ENCODE results near the gene CCDC185.
A peak's percentile ranks its signal among the peaks of the same experiment; 100 is the strongest.

The CCDC185 gene

DNA sequence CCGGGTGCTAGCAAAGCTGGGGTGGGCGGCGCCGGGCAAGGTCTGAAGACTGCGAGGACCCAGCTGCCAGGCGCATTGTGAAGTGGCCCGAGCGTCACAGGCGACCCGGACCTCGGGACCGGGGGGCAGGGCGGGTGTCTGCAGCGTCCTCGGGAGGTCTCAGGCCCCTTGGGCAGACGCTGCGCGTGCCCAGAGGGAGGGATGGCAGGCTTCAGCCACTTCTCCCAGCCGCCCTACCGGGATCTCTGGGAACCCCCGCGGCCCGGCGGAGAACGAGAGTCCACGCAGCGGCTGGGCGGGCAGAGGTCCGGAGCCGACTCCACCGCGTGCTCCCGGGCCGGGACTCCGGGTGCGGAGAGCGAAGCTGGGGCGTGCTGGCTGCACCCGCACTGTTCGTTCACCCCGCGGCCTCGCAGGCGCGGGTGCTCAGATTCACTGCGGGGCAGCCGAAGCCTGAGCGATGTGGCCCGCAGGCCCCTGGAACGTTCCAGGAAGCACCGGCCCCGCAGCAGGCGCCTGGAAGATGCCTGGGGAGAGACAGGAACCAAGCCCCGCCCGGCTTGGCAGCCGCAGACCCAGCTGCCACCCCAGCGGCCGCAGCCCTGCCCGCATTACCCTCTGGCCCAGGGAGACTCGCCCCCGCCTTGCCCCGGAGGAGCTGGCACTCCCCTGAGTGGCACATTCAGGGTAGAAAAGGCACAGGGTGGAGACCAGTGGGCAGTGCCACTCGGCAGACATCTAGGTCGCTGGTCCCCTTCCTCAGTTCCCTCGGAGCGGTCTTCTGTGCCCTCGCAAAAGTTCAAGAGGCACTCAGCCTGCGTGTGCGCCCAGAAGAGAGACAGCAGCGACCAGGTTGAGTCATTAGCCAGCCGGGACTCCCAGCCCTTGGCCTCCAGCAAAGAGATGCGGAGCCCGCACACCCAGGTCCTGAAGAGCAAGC, at the start of gene CCDC185:
CCDC185 (plus strand) TSS at position 141 of the 940 bp plus-strand sequence; CDS start at position 202, 61 bp downstream.
- no peak for DNase-seq

GRCh38 chr1:223343692-223344091, 49.5 kb upstream of the CCDC185 start:
- no peak for DNase-seq

GRCh38 chr1:223344491-223344890, 48.7 kb upstream of the CCDC185 start:
- DNase-seq: no peak

- no peak for DNase-seq
Observed at GRCh38 chr1:223345720-223346119, 47.5 kb upstream of the CCDC185 start.

DNA sequence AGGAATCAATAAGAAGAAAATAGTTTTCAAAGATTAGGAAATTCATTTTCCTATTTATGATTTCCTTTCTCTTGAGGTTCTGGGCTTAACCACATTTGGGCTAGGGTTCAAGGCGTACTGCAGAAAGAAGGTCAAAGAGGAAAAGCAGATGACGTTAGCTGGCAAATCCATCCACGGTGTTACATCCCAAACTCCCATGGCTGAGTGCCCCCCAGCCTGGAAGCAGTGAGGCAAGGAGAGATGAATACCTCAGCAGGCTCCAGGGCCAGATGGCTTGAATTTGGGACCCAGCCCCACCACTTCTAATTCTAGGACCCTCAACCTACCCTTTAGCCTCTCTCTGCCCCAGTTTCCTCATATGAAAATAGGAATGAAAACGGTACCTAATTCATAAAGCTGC, 46.9 kb upstream of the CCDC185 start:
- no peak for DNase-seq

- no peak for DNase-seq
Observed at GRCh38 chr1:223347583-223347982, 45.6 kb upstream of the CCDC185 start.

GRCh38 chr1:223348439-223348838, 44.8 kb upstream of the CCDC185 start:
- no peak for DNase-seq

- no peak for DNase-seq
Observed at GRCh38 chr1:223349241-223349640, 44.0 kb upstream of the CCDC185 start.

DNA sequence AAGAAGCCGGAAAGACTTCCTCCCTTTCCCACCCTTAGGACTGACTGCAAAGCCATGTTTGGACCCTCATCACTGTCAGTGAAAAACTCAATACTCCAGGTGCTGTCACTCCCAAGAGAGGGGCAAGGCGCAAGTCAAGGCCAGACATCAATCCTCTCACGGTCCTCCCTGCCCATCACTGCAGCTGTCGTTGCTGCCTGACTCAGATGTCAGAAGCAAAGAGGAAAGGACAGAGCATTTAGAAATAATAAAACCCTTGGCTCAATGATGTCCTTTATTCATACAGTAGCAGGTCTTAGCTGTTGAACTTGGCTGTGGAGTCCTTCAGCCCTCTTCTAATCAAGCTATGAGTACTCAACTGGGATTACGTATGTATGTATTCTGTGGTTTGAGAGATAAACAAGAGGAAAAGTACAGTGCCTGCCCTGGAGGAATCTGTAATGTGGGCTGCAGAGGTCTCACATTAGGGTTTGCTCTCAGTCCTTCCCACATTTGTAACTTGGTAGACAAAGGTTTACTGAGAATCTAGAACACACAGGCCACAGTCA, 42.8 kb upstream of the CCDC185 start:
- no peak for DNase-seq

DNA sequence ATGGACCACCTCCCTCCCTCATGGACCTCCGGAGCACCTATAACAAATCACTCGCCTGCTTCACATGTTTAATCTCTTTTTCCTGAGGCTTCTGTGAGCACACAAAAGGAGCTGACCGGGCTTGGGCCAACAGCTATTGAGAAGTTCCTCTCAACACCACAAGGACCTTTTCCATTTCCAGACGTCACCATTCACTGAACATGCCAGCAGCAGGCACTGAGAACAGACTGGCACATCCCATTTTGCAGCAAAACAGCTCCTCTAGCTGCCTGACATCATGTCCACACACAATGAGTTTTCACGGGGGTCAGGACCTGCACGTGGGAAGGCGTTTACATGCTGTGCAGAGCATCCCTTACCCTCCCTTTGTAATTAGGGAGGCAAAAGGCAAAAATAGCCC, 40.3 kb upstream of the CCDC185 start:
- DNase-seq: no peak

DNA sequence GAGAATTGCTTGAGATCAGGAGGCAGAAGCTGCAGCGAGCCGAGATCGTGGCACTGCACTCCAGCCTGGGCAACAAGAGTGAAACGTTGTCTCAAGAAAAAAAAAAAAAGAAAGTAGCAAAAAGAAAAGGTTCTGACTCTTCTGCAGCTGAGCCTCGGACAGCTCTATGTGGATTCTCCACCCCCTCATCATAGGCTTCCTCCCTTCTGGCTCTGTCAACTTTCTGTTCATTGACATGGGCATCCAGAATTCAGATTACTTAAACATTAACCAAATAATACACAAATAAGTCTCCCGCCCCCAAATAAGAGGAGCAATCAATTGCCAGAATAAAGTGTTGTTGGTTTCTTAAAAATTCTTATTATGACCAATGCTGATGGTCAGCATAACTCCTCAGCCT, 39.3 kb upstream of the CCDC185 start:
- no peak for DNase-seq

DNA sequence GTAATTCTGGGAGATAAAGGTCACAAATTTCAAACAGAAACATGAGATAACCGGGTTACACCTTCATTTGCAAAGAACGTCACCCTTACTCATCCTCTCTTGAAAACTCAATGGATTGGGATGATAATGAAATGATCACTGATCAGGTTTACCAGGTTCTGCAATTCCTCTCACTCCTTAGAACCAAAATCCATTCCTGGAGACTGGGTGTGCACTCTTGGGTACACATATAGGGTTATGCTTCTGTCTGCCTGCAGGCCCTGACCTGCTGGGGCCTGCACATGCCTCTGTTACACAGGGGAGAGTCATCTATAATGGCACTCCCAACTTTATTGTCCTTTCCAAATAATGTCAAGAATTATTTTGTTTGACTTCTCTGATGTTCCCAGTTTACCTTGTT, 37.5 kb upstream of the CCDC185 start:
- no peak for DNase-seq

DNA sequence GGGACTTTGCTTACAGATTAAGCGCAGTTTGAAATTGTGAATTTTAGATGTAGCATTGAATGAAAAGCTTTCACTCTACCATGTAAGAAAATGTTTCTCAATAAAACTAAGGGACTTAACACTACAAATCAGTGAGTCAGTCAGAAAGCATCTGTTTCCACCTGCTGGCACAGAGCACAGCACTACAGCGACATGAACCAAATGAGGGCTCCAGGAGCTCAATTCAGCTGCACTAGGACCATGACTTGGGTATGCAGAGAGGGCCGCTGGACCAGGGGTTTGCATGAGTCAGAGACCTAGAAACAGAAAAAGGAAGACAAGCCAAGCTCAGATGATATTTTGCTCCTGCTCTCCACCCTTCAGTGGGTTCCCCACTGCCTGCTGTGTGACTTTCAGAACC, 34.4 kb upstream of the CCDC185 start:
- no peak for DNase-seq

- DNase-seq: peak; percentile 42
Observed at GRCh38 chr1:223363057-223363855, 30.0 kb upstream of the CCDC185 start.

DNA sequence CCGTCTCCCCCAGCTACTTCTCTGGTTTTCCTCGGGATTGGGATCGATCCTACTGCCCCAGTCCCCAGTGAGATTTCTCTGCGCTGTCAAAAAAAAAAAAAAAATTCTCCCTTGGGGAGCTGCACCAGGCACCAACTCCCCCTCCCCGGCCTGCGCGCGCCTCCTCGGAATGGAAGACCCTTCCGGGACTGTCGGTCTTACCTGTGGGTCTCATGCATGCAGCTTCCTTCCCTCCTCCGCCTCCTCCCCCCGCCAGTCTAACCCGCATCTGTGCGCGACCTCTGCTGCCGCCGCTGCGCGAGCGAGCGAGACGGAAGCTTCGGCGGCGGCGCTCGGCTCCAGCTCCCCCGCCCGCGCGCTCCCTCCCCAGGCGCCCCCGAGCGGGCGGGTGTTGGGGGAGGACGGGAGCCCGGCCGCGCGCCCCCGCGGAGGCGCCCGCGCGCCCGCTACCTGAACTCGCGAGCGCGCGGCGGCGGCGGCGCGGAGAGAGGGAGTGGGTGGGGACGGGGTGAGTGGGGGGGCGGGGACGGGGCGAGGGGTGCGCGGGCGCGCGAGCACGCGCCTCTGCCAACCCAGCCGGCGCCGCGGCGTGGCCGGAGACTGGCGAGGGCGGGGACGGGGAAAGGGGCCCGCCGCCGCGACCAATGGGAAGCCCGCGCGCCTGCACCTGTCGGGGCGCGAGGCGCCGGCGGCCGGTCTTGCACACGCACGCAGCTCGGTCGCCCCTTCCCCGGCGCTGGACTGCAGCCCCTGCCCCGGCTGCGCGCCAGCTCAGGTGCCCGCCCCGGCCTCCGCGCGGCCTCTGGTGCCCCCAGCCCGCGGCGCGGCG, 29.1 kb upstream of the CCDC185 start, which contains the start of gene SUSD4:
SUSD4 (minus strand) TSS at position 321 of the 829 bp plus-strand sequence. CDS start 751 bp downstream, outside the sequence.
- peak; percentile 82 for DNase-seq

GRCh38 chr1:223364685-223365382, 28.4 kb upstream of the CCDC185 start:
- DNase-seq: peak; percentile 4

DNA sequence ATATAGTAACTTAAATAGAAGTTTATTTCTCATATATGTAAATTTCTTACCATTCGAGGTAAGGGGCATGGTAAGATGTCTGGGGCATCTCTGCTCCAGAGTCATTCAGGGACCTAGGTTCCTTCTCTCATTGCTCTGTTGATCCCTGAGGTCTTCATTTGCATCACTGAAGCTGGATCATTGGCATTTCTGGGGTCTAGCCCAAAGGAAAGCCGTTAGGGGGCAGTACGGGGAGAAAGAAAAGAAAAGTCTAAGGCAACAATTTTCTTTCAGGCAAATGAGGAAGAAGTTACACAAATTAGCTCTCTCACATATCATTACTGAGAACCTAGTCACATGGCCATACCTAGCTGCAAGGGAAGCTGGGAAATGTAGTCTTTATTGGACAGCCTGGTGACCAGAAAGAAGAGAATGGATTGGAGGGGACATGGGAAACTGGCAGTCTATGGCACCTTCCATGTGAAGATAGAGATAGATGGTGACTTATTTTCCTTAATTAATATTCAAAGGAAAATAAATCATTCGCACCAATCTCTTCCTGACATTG, 19.1 kb upstream of the CCDC185 start:
- no peak for DNase-seq

DNA sequence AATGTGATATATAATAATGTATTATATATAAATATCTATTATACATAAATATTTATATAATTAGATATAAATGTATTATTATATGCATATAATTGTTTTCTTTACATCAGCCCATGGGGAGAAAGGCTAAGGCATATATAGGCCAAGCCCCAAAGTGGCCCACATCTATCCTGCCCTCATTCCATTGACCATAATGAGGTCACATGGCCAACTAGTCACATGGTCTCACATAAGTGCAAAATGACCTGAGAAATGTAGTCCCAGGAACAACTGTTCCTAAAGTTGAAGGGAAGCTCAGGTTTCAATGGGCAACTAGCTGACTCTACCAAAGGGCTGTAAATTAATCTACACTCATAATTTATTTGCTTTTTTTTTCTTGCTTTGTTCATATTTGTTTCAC, 14.5 kb upstream of the CCDC185 start:
- no peak for DNase-seq

GRCh38 chr1:223386013-223386412, 7.2 kb upstream of the CCDC185 start:
- no peak for DNase-seq

- DNase-seq: no peak
Observed at GRCh38 chr1:223390618-223391017, 2.6 kb upstream of the CCDC185 start.

GRCh38 chr1:223394242-223394641, 1.0 kb downstream of the CCDC185 start:
- DNase-seq: no peak

GRCh38 chr1:223394706-223395105, 1.5 kb downstream of the CCDC185 start:
- DNase-seq: no peak
